Fibroblast of skin of back (primary cell): Measurements from ENCODE around the gene LILRB4. TPM values are rescaled to one million over a fixed set of nuclear protein-coding genes. Genes with fewer than 3 reads are reported as not detected.
"Not testable (repeated sequence)": the region's sequence is repeated elsewhere in the genome, so short reads cannot be mapped to it uniquely, and the experiment has no call there.

Experiments
- DNase-seq: peaks from one replicate; pipeline ENCODE4 v3.0.0-alpha.2; 2013
- polyA plus RNA-seq, 2 experiments: library from polyadenylated mRNA; unstranded; fragments of 120-200 nt; gene quantifications; one replicate each; pipeline ENCODE4 v1.2.1, GENCODE V29; 2013; ENCODE audit not compliant: insufficient read length in 2 of 2

The LILRB4 gene
- polyA plus RNA-seq (2013, experiment 1 of 2; ENCODE audit: insufficient read length), result not detected
- polyA plus RNA-seq (2013, experiment 2 of 2; ENCODE audit: insufficient read length), result not detected

DNA sequence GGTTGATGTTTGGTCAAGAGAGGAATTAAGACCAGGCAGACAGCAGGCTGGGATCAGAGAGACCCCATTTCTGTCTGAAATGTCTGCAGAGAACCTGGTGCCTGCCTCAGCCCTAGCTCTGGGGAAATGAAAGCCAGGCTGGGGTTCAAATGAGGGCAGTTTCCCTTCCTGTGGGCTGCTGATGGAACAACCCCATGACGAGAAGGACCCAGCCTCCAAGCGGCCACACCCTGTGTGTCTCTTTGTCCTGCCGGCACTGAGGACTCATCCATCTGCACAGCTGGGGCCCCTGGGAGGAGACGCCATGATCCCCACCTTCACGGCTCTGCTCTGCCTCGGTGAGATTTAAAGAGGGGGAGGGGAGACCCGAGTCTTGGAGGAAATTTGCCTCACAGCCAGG is at the start of gene LILRB4:
Gene LILRB4 (plus strand): TSS at position 256 of the 400 bp plus-strand sequence. CDS start 49 bp downstream, at position 305.
- no peak for DNase-seq

DNA sequence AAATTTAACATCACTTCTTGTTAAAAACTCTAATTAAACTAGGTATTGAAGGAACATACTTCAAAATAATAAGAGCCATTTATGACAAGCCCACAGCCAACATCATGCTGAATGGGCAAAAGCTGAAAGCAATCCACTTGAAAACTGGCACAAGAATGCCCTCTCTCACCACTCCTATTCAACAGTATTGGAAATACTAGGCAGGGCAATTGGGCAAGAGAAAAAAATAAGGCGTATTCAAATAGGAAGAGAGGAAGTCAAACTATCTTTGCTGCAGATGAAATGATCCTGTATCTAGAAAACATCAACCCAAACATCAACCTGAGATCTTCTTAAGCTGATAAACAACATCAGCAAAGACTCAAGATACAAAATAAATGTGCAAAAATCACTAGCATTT is 48.1 kb upstream of the LILRB4 start:
- no peak for DNase-seq

DNA sequence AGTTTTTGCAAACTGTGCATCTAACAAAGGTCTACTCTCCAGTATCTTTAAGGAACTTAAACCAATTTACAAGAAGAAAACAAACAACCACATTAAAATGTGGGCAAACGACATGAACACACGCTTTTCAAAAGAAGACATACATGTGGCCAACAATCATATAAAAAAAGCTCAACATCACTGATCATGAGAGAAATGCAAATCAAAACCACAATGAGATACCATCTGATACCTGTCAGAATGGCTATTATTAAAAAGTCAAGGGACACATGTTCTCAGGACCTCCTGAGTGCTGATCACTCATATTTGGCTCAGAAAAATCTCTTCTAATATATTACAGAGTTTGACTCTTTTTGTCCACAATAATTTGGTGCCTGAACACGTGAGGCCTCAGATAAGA is 46.7 kb upstream of the LILRB4 start:
- no peak for DNase-seq

DNA sequence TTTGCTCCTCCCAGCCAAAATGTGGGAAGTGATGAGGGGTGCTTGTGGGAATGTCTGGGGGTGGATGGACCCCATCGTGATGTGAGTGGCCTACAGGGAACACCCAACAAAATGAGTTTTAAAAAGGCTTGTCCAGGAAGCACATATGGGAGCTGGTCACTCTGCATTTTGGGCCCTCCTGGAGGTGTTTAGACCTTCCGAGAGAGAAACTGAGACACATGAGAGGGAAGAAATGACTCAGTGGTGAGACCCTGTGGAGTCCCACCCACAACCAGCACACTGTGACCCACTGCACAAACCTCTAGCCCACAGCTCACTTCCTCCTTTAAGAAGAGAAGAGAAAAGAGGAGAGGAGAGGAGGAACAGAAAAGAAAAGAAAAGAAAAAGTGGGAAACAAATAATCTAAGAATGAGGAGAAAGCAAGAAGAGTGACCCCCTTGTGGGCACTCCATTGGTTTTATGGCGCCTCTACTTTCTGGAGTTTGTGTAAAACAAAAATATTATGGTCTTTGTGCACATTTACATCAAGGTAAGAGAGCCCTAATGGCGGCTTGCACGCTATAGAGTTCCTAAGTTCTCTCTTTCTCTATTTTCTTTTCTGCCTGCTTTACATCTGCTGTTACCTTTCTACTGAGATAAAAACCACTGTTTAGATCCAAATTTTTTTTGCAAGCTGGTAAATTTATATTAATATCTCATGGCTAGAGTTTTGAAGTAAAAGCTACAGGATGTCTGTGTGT is 45.8 kb upstream of the LILRB4 start:
- no peak for DNase-seq

DNA sequence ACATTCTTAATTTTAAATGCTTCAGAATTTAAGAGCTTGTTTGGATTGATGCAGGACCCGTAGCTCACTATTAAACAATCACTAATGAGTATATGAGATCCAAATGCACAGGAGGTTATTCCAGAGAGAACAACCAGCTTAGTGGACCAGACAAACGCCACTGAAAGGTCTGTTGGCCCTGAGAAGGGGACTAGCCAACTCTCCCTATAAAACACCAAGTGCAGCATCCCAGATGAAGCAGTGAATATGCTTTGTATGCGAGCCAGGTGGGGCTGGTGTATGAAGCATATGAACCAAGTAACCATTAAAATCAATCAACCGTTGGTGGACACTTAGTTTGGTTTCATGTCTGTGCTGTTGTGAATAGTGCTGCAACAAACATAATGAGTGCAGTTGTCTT is 42.3 kb upstream of the LILRB4 start:
- DNase-seq, result no peak

DNA sequence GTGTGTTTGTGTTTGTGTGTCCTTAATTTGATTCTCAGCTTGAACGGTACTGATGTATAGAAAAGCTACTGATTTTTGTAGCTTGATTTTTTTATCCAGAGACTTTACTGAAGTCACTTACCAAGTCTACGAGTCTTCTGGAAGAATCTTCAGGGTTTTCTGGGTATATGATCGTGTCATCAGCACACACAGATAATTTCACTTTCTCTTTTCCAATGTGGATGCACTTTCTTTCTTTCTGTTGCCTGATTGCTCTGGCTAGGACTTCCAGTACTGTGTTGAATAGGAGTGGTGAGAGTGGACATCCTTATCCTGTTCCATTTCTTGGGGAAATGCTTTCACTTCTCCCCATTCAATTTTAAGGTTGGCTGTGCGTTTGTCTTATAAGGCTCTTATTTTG is 40.4 kb upstream of the LILRB4 start:
- no peak for DNase-seq

DNA sequence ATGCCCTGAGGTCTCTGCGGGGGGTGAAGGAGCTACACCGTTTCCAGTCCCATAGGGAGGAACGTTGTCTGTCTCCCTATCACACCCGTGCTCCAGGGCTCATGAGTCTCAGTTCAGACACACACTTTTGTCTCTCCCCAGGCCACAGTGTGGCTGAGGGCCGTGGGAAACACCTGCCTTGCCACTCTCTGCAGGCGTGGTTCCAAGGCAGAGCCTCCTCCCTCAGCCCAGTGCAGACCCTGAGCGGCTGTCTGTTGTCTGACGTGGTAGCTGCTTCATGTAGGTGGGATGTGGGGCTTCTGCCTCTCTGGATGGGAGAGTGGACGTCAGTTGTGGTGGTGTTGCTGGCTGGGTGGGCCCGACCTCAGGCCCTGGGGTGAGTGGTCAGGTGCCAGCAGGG is 38.6 kb upstream of the LILRB4 start:
- not testable (repeated sequence) for DNase-seq

DNA sequence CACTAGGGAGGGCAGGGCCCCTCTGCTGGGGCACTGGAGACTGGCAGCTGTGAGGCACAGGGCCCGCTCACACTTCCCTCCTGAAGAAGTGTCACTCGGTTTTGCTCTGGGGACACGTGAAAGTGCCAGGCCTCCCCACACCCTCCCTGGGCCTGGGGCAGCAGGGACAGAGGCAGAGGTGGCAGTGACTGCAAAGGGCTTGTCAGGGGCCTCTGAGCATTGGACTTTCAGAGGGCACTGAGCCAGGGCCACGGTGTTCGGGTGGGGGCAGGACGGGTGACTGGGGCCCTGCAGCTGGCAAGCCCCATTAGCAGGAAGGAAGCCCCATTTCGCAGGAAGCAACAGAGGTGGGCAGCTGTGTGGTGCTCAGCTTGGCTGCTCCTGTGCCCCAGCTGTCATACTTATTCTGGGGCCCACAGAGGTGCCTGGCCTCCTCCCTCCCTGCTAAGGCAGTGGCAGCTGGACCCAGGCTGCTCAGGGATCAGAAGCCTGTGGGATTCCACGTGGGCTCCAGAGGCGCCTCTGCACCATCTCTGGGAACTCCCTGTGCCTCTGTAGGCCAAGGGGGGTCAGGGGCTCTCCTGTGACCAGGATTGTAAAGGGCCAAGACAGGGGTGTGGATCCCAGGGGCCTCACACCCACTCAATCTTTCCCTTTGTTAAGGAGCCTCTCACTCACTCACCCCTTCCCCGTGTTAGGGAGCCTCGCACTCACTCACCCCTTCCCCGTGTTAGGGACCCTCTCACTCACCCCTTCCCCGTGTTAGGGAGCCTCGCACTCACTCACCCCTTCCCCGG is 37.7 kb upstream of the LILRB4 start:
- DNase-seq, result not testable (repeated sequence)

DNA sequence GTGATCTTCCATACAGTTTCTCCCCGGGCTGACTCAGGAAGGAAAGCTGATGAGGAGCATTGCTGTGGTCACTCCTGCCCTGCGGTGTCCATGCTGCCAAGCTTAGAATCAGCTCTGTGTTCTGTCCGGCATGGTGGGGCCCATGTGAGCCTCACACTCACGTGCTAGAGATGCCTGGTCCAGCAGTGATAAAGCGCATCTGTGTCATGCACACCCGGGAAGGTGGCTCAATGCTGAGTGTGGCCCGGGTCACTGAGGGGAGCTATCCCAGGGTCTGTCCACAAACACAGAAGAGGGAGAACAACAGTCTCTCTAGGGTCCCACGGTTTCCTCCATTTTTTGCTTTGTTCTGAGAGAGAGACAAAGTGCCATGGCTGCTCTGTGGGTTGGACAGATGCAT is 36.0 kb upstream of the LILRB4 start:
- no peak for DNase-seq

DNA sequence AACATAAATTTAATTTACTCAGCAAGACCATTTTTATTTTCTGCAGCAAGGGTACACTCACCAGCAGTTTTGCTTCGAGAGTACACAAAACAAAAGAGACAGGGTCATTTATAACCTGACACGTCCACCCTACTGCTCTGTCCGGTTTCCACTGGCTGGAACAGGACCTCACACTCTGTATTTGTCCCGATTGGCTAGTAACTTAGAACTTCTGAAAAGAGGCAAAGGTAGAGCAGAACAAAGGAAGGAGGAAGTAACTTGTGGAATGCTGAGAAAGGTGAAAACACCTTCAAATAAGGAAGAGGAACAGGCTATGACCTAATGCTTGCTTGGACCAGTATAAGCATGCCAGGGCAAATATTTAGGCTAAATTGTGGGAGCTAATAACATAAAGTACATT is 34.9 kb upstream of the LILRB4 start:
- DNase-seq, result not testable (repeated sequence)

DNA sequence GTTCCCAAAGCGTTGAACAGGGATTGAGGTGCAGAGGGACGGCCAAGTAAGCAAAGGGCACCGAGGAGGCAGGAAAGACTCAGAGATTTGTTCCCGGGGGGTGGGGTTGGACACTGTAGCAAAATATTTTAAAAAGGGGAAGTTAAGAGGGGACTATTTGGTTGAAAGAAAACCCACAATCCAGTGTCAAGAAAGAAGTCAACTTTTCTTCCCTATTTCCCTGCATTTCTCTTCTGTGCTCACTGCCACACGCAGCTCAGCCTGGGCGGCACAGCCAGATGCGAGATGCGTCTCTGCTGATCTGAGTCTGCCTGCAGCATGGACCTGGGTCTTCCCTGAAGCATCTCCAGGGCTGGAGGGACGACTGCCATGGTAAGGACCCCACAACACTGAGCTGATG is 32.5 kb upstream of the LILRB4 start, which contains the start of gene LILRB1:
Gene LILRB1 (plus strand): TSS at position 223 of the 400 bp plus-strand sequence. CDS start 590 bp downstream, outside the sequence.
- not testable (repeated sequence) for DNase-seq

DNA sequence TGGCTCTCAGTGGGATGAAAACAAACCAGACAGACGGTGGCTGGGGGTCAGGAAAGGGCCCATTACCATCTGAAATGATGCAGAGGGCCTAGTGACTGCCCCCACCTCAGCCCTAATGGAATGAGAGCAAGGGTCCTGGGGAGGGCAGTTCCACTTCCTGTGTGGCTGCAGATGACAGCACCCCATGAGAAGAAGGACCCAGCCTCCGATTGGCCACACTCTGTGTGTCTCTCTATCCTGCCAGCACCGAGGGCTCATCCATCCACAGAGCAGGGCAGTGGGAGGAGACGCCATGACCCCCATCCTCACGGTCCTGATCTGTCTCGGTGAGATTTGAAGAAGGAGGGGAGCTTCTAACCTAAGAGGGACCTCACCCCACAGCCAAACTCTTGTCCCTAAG is 32.0 kb upstream of the LILRB4 start:
- no peak for DNase-seq

DNA sequence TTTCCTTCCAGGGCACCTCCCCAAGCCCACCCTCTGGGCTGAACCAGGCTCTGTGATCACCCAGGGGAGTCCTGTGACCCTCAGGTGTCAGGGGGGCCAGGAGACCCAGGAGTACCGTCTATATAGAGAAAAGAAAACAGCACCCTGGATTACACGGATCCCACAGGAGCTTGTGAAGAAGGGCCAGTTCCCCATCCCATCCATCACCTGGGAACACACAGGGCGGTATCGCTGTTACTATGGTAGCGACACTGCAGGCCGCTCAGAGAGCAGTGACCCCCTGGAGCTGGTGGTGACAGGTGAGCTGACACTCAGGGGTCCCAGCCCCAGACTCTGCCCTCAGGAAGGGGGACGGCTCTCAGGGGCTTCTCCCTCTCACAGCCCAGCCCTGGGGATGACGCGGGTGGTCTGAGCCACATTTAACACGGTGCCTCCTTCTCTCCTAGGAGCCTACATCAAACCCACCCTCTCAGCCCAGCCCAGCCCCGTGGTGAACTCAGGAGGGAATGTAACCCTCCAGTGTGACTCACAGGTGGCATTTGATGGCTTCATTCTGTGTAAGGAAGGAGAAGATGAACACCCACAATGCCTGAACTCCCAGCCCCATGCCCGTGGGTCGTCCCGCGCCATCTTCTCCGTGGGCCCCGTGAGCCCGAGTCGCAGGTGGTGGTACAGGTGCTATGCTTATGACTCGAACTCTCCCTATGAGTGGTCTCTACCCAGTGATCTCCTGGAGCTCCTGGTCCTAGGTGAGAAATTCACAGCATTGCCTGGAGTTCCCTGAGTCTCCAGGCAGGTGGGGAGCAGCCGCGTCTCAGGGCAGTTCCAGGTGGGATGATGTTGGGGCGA is 31.1 kb upstream of the LILRB4 start:
- DNase-seq, result not testable (repeated sequence)

DNA sequence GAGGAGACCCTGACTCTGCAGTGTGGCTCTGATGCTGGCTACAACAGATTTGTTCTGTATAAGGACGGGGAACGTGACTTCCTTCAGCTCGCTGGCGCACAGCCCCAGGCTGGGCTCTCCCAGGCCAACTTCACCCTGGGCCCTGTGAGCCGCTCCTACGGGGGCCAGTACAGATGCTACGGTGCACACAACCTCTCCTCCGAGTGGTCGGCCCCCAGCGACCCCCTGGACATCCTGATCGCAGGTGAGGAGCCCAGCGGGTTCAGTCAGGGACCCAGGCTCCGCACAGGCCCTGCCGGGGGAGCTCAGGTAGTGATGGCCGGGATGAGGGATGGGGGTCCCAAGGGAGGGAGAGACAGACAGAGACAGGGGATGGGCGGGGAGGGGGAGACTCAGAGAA is 30.3 kb upstream of the LILRB4 start:
- DNase-seq, result not testable (repeated sequence)

DNA sequence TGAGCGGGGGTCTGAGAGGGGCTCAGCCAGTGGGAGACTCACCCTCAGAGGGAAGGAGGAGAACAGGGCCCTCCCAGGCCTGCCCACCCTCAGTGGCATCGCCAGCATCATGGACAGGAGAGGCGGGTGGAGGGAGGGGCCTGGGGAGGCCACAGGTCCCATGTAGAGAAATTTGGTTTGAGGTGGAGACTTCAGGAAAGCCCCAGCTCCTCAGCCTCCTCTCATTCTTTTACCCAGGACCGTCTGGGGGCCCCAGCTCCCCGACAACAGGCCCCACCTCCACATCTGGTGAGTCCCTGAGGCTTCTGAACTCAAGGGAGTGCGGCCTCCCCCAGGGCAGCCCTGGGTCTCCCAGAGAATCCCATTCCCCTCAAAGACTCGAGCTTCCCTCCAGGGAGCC is 29.4 kb upstream of the LILRB4 start:
- DNase-seq, result no peak

DNA sequence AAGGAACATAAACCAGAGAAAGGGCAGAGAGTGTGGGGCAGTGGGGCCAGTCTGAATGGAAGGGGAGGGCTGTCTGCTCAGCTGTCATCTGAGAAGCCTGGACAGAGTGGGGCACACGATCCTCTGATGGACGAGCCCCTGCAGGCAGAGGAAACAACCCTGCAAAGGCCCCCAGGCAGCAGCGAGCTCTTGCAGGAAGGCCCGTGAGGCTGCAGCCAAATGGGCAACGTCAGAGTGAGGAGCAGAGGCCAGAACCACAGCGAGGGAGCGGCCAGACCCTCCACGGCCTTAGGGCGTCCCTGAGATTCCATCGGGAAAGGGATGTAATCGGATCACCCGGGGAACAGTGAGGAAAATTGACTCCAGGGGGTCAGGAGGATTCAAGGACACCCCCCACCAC is 26.7 kb upstream of the LILRB4 start:
- not testable (repeated sequence) for DNase-seq

DNA sequence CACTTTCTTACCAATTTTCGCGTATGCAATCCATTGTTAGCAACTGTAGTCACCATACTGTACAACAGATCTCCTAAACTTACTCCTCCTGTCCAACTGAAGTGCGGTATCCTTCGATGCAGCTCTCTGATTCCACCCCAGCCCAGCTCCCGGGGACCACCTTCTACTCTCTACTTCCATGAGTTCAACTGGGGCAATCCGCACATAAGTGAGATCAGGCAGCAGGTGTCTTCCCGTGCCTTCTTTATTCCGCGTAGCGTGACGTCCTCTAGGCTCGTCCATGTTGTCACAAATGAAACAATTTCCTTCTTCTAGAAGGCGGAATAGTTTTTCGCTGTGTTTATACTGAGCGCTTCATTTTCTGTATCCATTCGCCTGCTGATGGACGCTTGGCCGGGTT is 24.1 kb upstream of the LILRB4 start:
- DNase-seq, result no peak

DNA sequence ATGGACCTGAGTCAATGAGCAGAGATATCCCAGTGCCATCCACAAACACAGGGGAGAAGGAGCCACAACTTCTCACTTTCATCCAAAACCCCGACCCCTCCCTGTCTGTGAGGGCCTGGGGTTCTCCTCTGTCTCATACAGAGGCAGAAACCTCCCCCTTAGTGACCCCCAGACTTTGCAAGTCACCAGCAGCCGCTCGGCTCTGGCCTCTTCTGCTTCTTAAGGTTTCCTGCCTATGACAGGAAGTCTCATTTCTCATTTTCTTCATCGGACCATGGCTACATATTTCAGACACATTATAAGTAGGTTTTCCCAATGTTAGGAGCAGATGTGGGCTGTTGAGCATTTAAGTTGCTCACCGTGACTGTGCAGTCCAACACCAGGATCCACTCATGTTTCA is 19.8 kb upstream of the LILRB4 start:
- not testable (repeated sequence) for DNase-seq

DNA sequence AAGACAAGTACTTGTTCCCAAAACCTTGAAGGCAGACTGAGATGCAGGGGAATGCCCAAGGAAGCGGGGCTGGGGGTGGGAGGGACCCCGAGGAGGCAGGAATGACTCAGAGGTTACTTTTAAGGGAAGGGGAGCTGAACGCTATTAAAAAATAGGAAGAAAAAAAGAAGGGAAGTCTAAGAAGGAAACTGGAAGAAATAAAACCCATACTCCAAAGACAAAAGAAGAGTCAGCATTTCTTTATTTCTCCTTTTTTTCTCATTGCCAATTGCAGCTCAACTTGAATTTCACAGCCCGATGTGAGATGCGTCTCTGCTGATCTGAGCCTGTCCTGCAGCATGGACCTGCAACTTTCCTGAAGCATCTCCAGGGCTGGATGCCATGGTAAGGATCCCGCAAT is 19.2 kb upstream of the LILRB4 start:
- DNase-seq, result not testable (repeated sequence)

DNA sequence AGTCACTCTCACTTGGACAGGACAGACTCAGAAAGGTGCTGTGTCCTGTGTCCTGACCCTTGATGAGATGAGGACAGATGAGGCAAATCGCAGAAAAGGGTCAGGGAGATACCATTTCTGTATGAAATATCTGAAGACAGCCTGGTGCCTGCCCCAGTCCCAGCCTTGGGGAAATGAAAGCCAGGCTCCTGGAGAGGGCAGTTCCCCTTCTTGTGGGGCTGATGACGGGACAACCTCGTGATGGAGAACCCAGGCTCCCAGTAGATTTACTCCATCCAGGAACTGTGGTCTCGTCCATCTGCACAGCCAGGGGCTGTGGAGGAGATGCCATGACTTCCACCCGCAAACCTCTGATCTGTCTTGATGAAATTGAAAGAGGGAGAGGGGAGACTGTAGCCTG is 18.7 kb upstream of the LILRB4 start:
- no peak for DNase-seq

DNA sequence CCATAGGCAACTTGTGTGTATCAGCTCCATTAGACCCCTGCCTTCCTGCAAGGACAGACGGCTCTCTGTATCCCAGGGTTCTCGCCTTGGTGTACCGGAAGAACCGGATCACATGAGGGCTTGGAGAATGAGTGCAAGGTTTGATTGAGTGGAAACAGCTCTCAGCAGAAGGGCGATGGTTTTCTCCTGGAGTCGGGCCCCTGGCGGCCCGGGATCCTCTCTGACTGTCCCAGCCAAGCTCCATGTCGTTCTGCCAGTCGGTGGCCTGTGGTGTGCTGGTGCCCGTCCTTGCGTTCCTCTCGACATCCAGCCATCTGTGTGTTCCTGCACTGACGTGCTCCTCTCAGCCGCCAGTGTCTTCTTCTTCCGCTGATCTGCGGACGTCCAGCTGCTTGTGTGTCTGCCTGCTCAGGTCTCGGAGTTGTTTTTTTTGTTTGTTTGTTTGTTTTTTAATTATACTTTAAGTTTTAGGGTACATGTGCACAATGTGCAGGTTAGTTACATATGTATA is 16.4 kb upstream of the LILRB4 start:
- no peak for DNase-seq

DNA sequence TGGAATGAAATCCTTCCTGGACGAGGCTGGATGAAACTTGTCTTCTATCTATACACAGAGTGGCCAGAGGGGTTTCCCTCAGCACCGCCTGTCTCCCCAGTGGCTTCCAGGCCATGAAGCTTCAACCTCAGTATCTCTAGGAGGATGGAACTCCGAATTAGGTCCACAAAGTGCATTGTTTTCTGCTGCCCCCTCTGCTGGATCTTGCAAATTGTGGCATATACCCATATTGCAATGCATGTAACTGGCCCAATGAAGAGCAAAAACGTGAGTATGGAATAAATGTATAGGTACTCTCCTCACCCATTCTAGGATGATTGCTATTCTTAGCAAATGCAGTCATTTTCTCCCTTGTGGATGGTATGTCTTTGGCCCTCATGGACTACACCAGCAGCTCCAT is 14.7 kb upstream of the LILRB4 start:
- no peak for DNase-seq
